Hematopoietic multipotent progenitor cell treated with erythropoietin and hydrocortisone succinate and interleukin-3 and kit ligand, for 17 days (in vitro differentiated cells): ENCODE measurements around the gene TRERF1.

Experiments used
- DNase-seq: peaks from one replicate; pipeline ENCODE4 v3.0.0-alpha.2; 2015; ENCODE audit warnings: low spot score

Gene TRERF1

GRCh38 chr6:42393339-42393738 lies 58.4 kb downstream of the TRERF1 start:
- DNase-seq: no peak

- DNase-seq: no peak
Observed at GRCh38 chr6:42392833-42393232, 58.9 kb downstream of the TRERF1 start.

GRCh38 chr6:42391441-42391840 lies 60.3 kb downstream of the TRERF1 start:
- no peak for DNase-seq

- no peak for DNase-seq
Observed at GRCh38 chr6:42390228-42390934, 61.3 kb downstream of the TRERF1 start.

GRCh38 chr6:42389736-42390135 lies 62.0 kb downstream of the TRERF1 start:
- no peak for DNase-seq

GRCh38 chr6:42388046-42388445 lies 63.7 kb downstream of the TRERF1 start:
- DNase-seq: no peak

GRCh38 chr6:42387336-42387735 lies 64.4 kb downstream of the TRERF1 start:
- DNase-seq: no peak

GRCh38 chr6:42385339-42385738 lies 66.4 kb downstream of the TRERF1 start:
- no peak for DNase-seq

- no peak for DNase-seq
Observed at GRCh38 chr6:42383421-42384205, 68.1 kb downstream of the TRERF1 start.

- DNase-seq: no peak
Observed at GRCh38 chr6:42381850-42382249, 69.9 kb downstream of the TRERF1 start.

GRCh38 chr6:42380228-42380979 lies 71.3 kb downstream of the TRERF1 start:
- DNase-seq: no peak

GRCh38 chr6:42378536-42378935 lies 73.2 kb downstream of the TRERF1 start:
- no peak for DNase-seq

GRCh38 chr6:42378125-42378524 lies 73.6 kb downstream of the TRERF1 start:
- DNase-seq: no peak

- no peak for DNase-seq
Observed at GRCh38 chr6:42375007-42375635, 76.6 kb downstream of the TRERF1 start.

- no peak for DNase-seq
Observed at GRCh38 chr6:42374018-42374669, 77.6 kb downstream of the TRERF1 start.

- DNase-seq: no peak
Observed at GRCh38 chr6:42372699-42373098, 79.0 kb downstream of the TRERF1 start.

GRCh38 chr6:42370323-42370985 lies 81.3 kb downstream of the TRERF1 start:
- DNase-seq: no peak

GRCh38 chr6:42369568-42369967 lies 82.2 kb downstream of the TRERF1 start:
- DNase-seq: no peak

- DNase-seq: no peak
Observed at GRCh38 chr6:42368181-42368580, 83.5 kb downstream of the TRERF1 start.

GRCh38 chr6:42367353-42368011 lies 84.2 kb downstream of the TRERF1 start:
- DNase-seq: no peak

GRCh38 chr6:42366999-42367352 lies 84.8 kb downstream of the TRERF1 start:
- DNase-seq: no peak
